GM23248 (cell line): Measurements from ENCODE around the gene FAM131B.

Experiments
- EZH2 ChIP-seq: fragments of 200-600 bp; sonication (generic); IDR thresholded peaks from 2 replicates; pipeline ENCODE4 v1.6.1; 2018; ENCODE audit warnings: antibody characterized with exemption, mild to moderate bottlenecking; ENCODE audit not compliant: insufficient read depth, poor library complexity, severe bottlenecking
- EZH2phosphoT487 ChIP-seq: fragments of 200-600 bp; sonication (generic); IDR thresholded peaks from 2 replicates; pipeline ENCODE4 v1.6.1; 2018; ENCODE audit warnings: antibody characterized with exemption, moderate library complexity, mild to moderate bottlenecking, low read depth; ENCODE audit not compliant: insufficient read depth

- TF ChIP-seq EZH2, result no peak
- no peak for TF ChIP-seq EZH2phosphoT487
Measured at GRCh38 chr7:143399642-143400041, 37.1 kb upstream of the FAM131B start.
